Measurements from ENCODE around the gene NAMPT. TPM values are rescaled to one million over a fixed set of nuclear protein-coding genes. Genes with fewer than 3 reads are reported as not detected.
"Not testable (repeated sequence)": the region's sequence is repeated elsewhere in the genome, so short reads cannot be mapped to it uniquely, and the experiment has no call there.

Gene NAMPT
- 46.3 TPM for polyA plus RNA-seq (2012; ENCODE audit: low read depth, missing spikeins)

GRCh38 chr7:106284714-106285050 is at the start of gene NAMPT:
Gene NAMPT, minus strand, starts transcription at chr7:106284983. Its CDS starts 99 bp downstream, at chr7:106284884.
- no peak for DNase-seq (ENCODE audit: insufficient read length, low spot score)
- FAIRE-seq: no peak
- peak; percentile 31 for TF ChIP-seq PAX5 (IDR thresholded peaks at IDR 0.05; ENCODE audit: insufficient read depth, low read length, severe bottlenecking)
- TF ChIP-seq POU2F2 (IDR thresholded peaks at IDR 0.05; ENCODE audit: low read depth, low read length): no peak
- TF ChIP-seq POLR2AphosphoS5 (IDR thresholded peaks at IDR 0.05; ENCODE audit: low read depth, low read length): peak; percentile 44; the same call in 1 of the 2 replicates
- TF ChIP-seq TAF1 (IDR thresholded peaks at IDR 0.05; ENCODE audit: low read depth, low read length): peak; percentile 80
- peak; percentile 70 for TF ChIP-seq POLR2A (IDR thresholded peaks at IDR 0.05; ENCODE audit: low read depth, low read length)

- DNase-seq (ENCODE audit: insufficient read length, low spot score) (no peak), FAIRE-seq (no peak)
- TF ChIP-seq POLR2A (IDR thresholded peaks at IDR 0.05; ENCODE audit: low read depth, low read length): no peak
- no peak for TF ChIP-seq SPI1 (IDR thresholded peaks at IDR 0.05; ENCODE audit: low read depth, low read length)
- TF ChIP-seq POU2F2 (IDR thresholded peaks at IDR 0.05; ENCODE audit: low read depth, low read length): no peak
- TF ChIP-seq TAF1 (IDR thresholded peaks at IDR 0.05; ENCODE audit: low read depth, low read length): no peak
- TF ChIP-seq PAX5 (IDR thresholded peaks at IDR 0.05; ENCODE audit: insufficient read depth, low read length, severe bottlenecking): no peak
- TF ChIP-seq POLR2AphosphoS5 (IDR thresholded peaks at IDR 0.05; ENCODE audit: low read depth, low read length): no peak
These were observed 47.4 kb upstream of the NAMPT start for GRCh38 chr7:106332201-106332600.

- DNase-seq (ENCODE audit: insufficient read length, low spot score) (no peak), FAIRE-seq (no peak)
- TF ChIP-seq POLR2AphosphoS5 (IDR thresholded peaks at IDR 0.05; ENCODE audit: low read depth, low read length): no peak
- no peak for TF ChIP-seq POLR2A (IDR thresholded peaks at IDR 0.05; ENCODE audit: low read depth, low read length)
- TF ChIP-seq TAF1 (IDR thresholded peaks at IDR 0.05; ENCODE audit: low read depth, low read length): no peak
- no peak for TF ChIP-seq SPI1 (IDR thresholded peaks at IDR 0.05; ENCODE audit: low read depth, low read length)
- no peak for TF ChIP-seq POU2F2 (IDR thresholded peaks at IDR 0.05; ENCODE audit: low read depth, low read length)
- no peak for TF ChIP-seq PAX5 (IDR thresholded peaks at IDR 0.05; ENCODE audit: insufficient read depth, low read length, severe bottlenecking)
These were observed 46.8 kb upstream of the NAMPT start for GRCh38 chr7:106331441-106332175.

GRCh38 chr7:106329971-106330733 is 45.4 kb upstream of the NAMPT start:
- TF ChIP-seq TAF1 (IDR thresholded peaks at IDR 0.05; ENCODE audit: low read depth, low read length) (no peak), POLR2A (IDR thresholded peaks at IDR 0.05; ENCODE audit: low read depth, low read length) (no peak), POU2F2 (IDR thresholded peaks at IDR 0.05; ENCODE audit: low read depth, low read length) (no peak), SPI1 (IDR thresholded peaks at IDR 0.05; ENCODE audit: low read depth, low read length) (no peak), POLR2AphosphoS5 (IDR thresholded peaks at IDR 0.05; ENCODE audit: low read depth, low read length) (no peak), PAX5 (IDR thresholded peaks at IDR 0.05; ENCODE audit: insufficient read depth, low read length, severe bottlenecking) (no peak)
- DNase-seq (ENCODE audit: insufficient read length, low spot score): no peak
- no peak for FAIRE-seq

- no peak for DNase-seq (ENCODE audit: insufficient read length, low spot score)
- no peak for FAIRE-seq
- no peak for TF ChIP-seq POU2F2 (IDR thresholded peaks at IDR 0.05; ENCODE audit: low read depth, low read length)
- TF ChIP-seq POLR2A (IDR thresholded peaks at IDR 0.05; ENCODE audit: low read depth, low read length): no peak
- no peak for TF ChIP-seq TAF1 (IDR thresholded peaks at IDR 0.05; ENCODE audit: low read depth, low read length)
- no peak for TF ChIP-seq SPI1 (IDR thresholded peaks at IDR 0.05; ENCODE audit: low read depth, low read length)
- no peak for TF ChIP-seq POLR2AphosphoS5 (IDR thresholded peaks at IDR 0.05; ENCODE audit: low read depth, low read length)
- TF ChIP-seq PAX5 (IDR thresholded peaks at IDR 0.05; ENCODE audit: insufficient read depth, low read length, severe bottlenecking): no peak
These were observed 44.6 kb upstream of the NAMPT start for GRCh38 chr7:106329408-106329807.

- DNase-seq (ENCODE audit: insufficient read length, low spot score): no peak
- FAIRE-seq: no peak
These were observed 43.0 kb upstream of the NAMPT start for GRCh38 chr7:106327538-106328481.

GRCh38 chr7:106326594-106327537 is 42.1 kb upstream of the NAMPT start:
- DNase-seq (ENCODE audit: insufficient read length, low spot score) (no peak), FAIRE-seq (no peak)
- TF ChIP-seq TAF1 (IDR thresholded peaks at IDR 0.05; ENCODE audit: low read depth, low read length): no peak

More at GRCh38 chr7:106327538-106328481, 43.0 kb upstream of the NAMPT start:
- TF ChIP-seq SPI1 (IDR thresholded peaks at IDR 0.05; ENCODE audit: low read depth, low read length) (no peak), TAF1 (IDR thresholded peaks at IDR 0.05; ENCODE audit: low read depth, low read length) (no peak), POLR2A (IDR thresholded peaks at IDR 0.05; ENCODE audit: low read depth, low read length) (no peak), POU2F2 (IDR thresholded peaks at IDR 0.05; ENCODE audit: low read depth, low read length) (no peak), POLR2AphosphoS5 (IDR thresholded peaks at IDR 0.05; ENCODE audit: low read depth, low read length) (no peak), PAX5 (IDR thresholded peaks at IDR 0.05; ENCODE audit: insufficient read depth, low read length, severe bottlenecking) (no peak)

GRCh38 chr7:106324509-106324908 is 39.7 kb upstream of the NAMPT start:
- not testable (repeated sequence) for FAIRE-seq; DNase-seq (ENCODE audit: insufficient read length, low spot score)

- FAIRE-seq; DNase-seq (ENCODE audit: insufficient read length, low spot score): not testable (repeated sequence)
These were observed 35.5 kb upstream of the NAMPT start for GRCh38 chr7:106320254-106320770.
